H9 (cell line): ENCODE data around the gene SMIM1. TPM values are rescaled to one million over a fixed set of nuclear protein-coding genes. Genes with fewer than 3 reads are reported as not detected.

Experiments used
- DNase-seq: peaks from one replicate; pipeline ENCODE4 v3.0.0-alpha.2; 2017
- H2AFZ ChIP-seq: one replicate; pipeline ENCODE4 v1.6.1; 2013; ENCODE audit warnings: mild to moderate bottlenecking, low read length, control low read depth, moderate library complexity
- H2AK5ac ChIP-seq: 2 replicates; pipeline ENCODE4 v1.6.1; 2013; ENCODE audit warnings: low read length, control low read depth, mixed read lengths; ENCODE audit not compliant: insufficient read length
- H2BK120ac ChIP-seq: one replicate; pipeline ENCODE4 v1.6.1; 2013; ENCODE audit warnings: low read depth, mild to moderate bottlenecking, low read length, control low read depth, inconsistent platforms; ENCODE audit not compliant: poor library complexity, severe bottlenecking
- H2BK12ac ChIP-seq: 2 replicates; pipeline ENCODE4 v1.6.1; 2013; ENCODE audit warnings: low read length, control low read depth, mixed read lengths, low read depth; ENCODE audit not compliant: insufficient read length
- H2BK15ac ChIP-seq: 2 replicates; pipeline ENCODE4 v1.6.1; 2013; ENCODE audit warnings: low read depth, low read length, control low read depth
- H2BK20ac ChIP-seq: one replicate; pipeline ENCODE4 v1.6.1; 2013; ENCODE audit warnings: low read depth, mild to moderate bottlenecking, low read length, control low read depth, inconsistent platforms; ENCODE audit not compliant: poor library complexity, severe bottlenecking
- H2BK5ac ChIP-seq: 2 replicates; pipeline ENCODE4 v1.6.1; 2013; ENCODE audit warnings: low read length, control low read depth, mixed read lengths; ENCODE audit not compliant: insufficient read length
- H3K14ac ChIP-seq: 2 replicates; pipeline ENCODE4 v1.6.1; 2013; ENCODE audit warnings: low read length, control low read depth; ENCODE audit not compliant: insufficient read depth
- H3K18ac ChIP-seq: 2 replicates; pipeline ENCODE4 v1.6.1; 2013; ENCODE audit warnings: low read depth, mild to moderate bottlenecking, mixed read lengths, low read length, control low read depth; ENCODE audit not compliant: insufficient read length
- H3K23ac ChIP-seq: 2 replicates; pipeline ENCODE4 v1.6.1; 2013; ENCODE audit warnings: low read length, control low read depth, mixed read lengths, low read depth; ENCODE audit not compliant: insufficient read length
- H3K23me2 ChIP-seq: 2 replicates; pipeline ENCODE4 v1.6.1; 2013; ENCODE audit warnings: low read depth, mild to moderate bottlenecking, mixed read lengths, low read length, control low read depth; ENCODE audit not compliant: insufficient read length, poor library complexity, severe bottlenecking
- H3K27ac ChIP-seq: 2 replicates; pipeline ENCODE4 v1.5.1; 2013; ENCODE audit warnings: low read length, control low read depth, mixed read lengths, low read depth; ENCODE audit not compliant: insufficient read length
- H3K27me3 ChIP-seq: 2 replicates; pipeline ENCODE4 v1.6.1; 2013; ENCODE audit warnings: low read length, control low read depth, inconsistent platforms; ENCODE audit not compliant: insufficient read depth
- H3K4ac ChIP-seq: 2 replicates; pipeline ENCODE4 v1.6.1; 2013; ENCODE audit warnings: low read depth, mild to moderate bottlenecking, control low read depth, inconsistent platforms, low read length, moderate library complexity
- H3K4me1 ChIP-seq: 2 replicates; pipeline ENCODE4 v1.6.1; 2013; ENCODE audit warnings: low read length, control low read depth, inconsistent platforms; ENCODE audit not compliant: insufficient read depth
- H3K4me2 ChIP-seq: 2 replicates; pipeline ENCODE4 v1.6.1; 2013; ENCODE audit warnings: low read length, control low read depth, mixed read lengths; ENCODE audit not compliant: insufficient read length, insufficient read depth
- H3K56ac ChIP-seq: 2 replicates; pipeline ENCODE4 v1.6.1; 2013; ENCODE audit warnings: low read depth, mild to moderate bottlenecking, mixed read lengths, low read length, control low read depth; ENCODE audit not compliant: insufficient read length
- H3K79me1 ChIP-seq: 2 replicates; pipeline ENCODE4 v1.6.1; 2013; ENCODE audit warnings: low read depth, mild to moderate bottlenecking, moderate library complexity, low read length, control low read depth, inconsistent platforms; ENCODE audit not compliant: insufficient read depth, poor library complexity, severe bottlenecking
- H3K79me2 ChIP-seq: 2 replicates; pipeline ENCODE4 v1.6.1; 2013; ENCODE audit warnings: low read length, control low read depth, inconsistent platforms; ENCODE audit not compliant: insufficient read depth
- H3K9ac ChIP-seq: 2 replicates; pipeline ENCODE4 v1.6.1; 2013; ENCODE audit warnings: low read length, control low read depth, mixed read lengths; ENCODE audit not compliant: insufficient read length; ENCODE audit errors: extremely low read depth
- H3K9me3 ChIP-seq: one replicate; pipeline ENCODE4 v1.6.1; 2013; ENCODE audit warnings: low read depth, low read length, inconsistent platforms; ENCODE audit not compliant: control insufficient read depth
- H3T11ph ChIP-seq: one replicate; pipeline ENCODE4 v1.6.1; 2013; ENCODE audit warnings: mild to moderate bottlenecking, low read length, control low read depth, inconsistent platforms
- H4K20me1 ChIP-seq: one replicate; pipeline ENCODE4 v1.6.1; 2013; ENCODE audit not compliant: control insufficient read depth, insufficient read length, insufficient read depth
- H4K5ac ChIP-seq: 2 replicates; pipeline ENCODE4 v1.6.1; 2013; ENCODE audit warnings: low read depth, mild to moderate bottlenecking, mixed read lengths, low read length, control low read depth; ENCODE audit not compliant: insufficient read length
- H4K8ac ChIP-seq: replicated peaks from 2 replicates; pipeline ENCODE4 v1.6.1; 2013; ENCODE audit warnings: low read length, control low read depth, mixed read lengths, low read depth; ENCODE audit not compliant: insufficient read length
- H4K91ac ChIP-seq: 2 replicates; pipeline ENCODE4 v1.6.1; 2013; ENCODE audit warnings: low read depth, mild to moderate bottlenecking, moderate library complexity, mixed read lengths, low read length, control low read depth; ENCODE audit not compliant: insufficient read length
- H3K27ac Mint-ChIP-seq, 3 experiments: 2 replicates in 2 of 3; 3 replicates in 1 of 3; pipeline ENCODE4 v1.8.0; 2020 to 2021; ENCODE audit warnings: mixed read lengths in 3 of 3, mild to moderate bottlenecking in 1 of 3, moderate library complexity in 1 of 3
- H3K27me3 Mint-ChIP-seq: 2 replicates; pipeline ENCODE4 v1.8.0; 2021; ENCODE audit warnings: low read depth, mild to moderate bottlenecking, moderate library complexity, mixed read lengths
- H3K36me3 Mint-ChIP-seq, 3 experiments: 2 replicates in 2 of 3; 3 replicates in 1 of 3; pipeline ENCODE4 v1.8.0; 2020 to 2021; ENCODE audit warnings: low read depth in 3 of 3, mixed read lengths in 3 of 3; ENCODE audit not compliant: insufficient read depth in 1 of 3
- H3K4me1 Mint-ChIP-seq, 2 experiments: 2 replicates each; pipeline ENCODE4 v1.8.0; 2020; ENCODE audit warnings: mixed read lengths in 2 of 2
- H3K4me3 Mint-ChIP-seq, 2 experiments: 2 replicates in 1 of 2; 3 replicates in 1 of 2; pipeline ENCODE4 v1.8.0; 2020 to 2021; ENCODE audit warnings: mild to moderate bottlenecking in 2 of 2, mixed read lengths in 2 of 2, moderate library complexity in 1 of 2
- H3K9me3 Mint-ChIP-seq, 2 experiments: 2 replicates in 1 of 2; 3 replicates in 1 of 2; pipeline ENCODE4 v1.8.0; 2020; ENCODE audit warnings: mild to moderate bottlenecking in 2 of 2, mixed read lengths in 2 of 2, moderate library complexity in 1 of 2
- CTCF ChIP-seq: fragments of 200-600 bp; sonication (generic); conservative IDR thresholded peaks from 3 replicates; pipeline ENCODE4 v1.8.0; 2021; ENCODE audit warnings: antibody characterized with exemption, mild to moderate bottlenecking
- WGBS: extraction: QIAGEN DNeasy Blood & Tissue Kit; methylation state at CpG from one replicate; pipeline ENCODE4 v1.1.7; 2013; ENCODE audit warnings: missing lambda C conversion rate, low lambda C conversion rate, mixed read lengths; ENCODE audit not compliant: insufficient read length; ENCODE audit errors: extremely low coverage; 5-methylcytosine and 5-hydroxymethylcytosine counted together
- total RNA-seq: library from RNA; stranded (reverse); gene quantifications from 2 replicates; pipeline ENCODE4 v1.2.1, GENCODE V29; 2021

SMIM1 gene
- total RNA-seq, 1 experiment from 2014 or later = 5.3 TPM

- H3K27me3 Mint-ChIP-seq = no peaks in the 10 kb centered on the region; the same call in 1 of the 2 replicates
- H3K4ac ChIP-seq = no peak overlapping the region
- H3K23ac ChIP-seq = no peak overlapping the region
- peak overlapping the region; percentile 73 to 94 (median 87); a peak in 6 of 7 replicates for H3K27ac Mint-ChIP-seq
- H3K56ac ChIP-seq = no peak overlapping the region
- H3K79me2 ChIP-seq = peaks cover 18% of the 10 kb centered on the region; the same call in 1 of the 2 replicates
- no peak overlapping the region; the same call in 1 of the 2 replicates for H3K14ac ChIP-seq
- H3K79me1 ChIP-seq = no peaks in the 10 kb centered on the region
- H3K27me3 ChIP-seq = no peaks in the 10 kb centered on the region
- H3K4me2 ChIP-seq = no peak overlapping the region
- no peaks in the 10 kb centered on the region for H3K9me3 Mint-ChIP-seq
- H3K36me3 Mint-ChIP-seq = peaks cover 51 to 62% (median 54%) of the 10 kb centered on the region in 3 experiments
- no peak overlapping the region for H3T11ph ChIP-seq
- H3K27ac ChIP-seq = no peak overlapping the region
- no CpG with 5 or more reads among the region's 26 CpGs for WGBS
- H2BK15ac ChIP-seq = no peak overlapping the region
- H3K4me1 Mint-ChIP-seq = peaks cover 20 to 30% of the 10 kb centered on the region in 2 experiments
- H2AK5ac ChIP-seq = no peak overlapping the region
- H4K20me1 ChIP-seq = no peaks in the 10 kb centered on the region
- H3K9ac ChIP-seq = no peak overlapping the region
- H4K8ac ChIP-seq = no peak overlapping the region
- peaks cover 9% of the 10 kb centered on the region; the same call in 1 of the 2 replicates for H3K4me1 ChIP-seq
- H2BK5ac ChIP-seq = no peak overlapping the region
- H2BK20ac ChIP-seq = no peak overlapping the region
- H4K91ac ChIP-seq = no peak overlapping the region
- H3K4me3 Mint-ChIP-seq = 0 out of 5 replicates have a peak overlapping the region, but pooled peaks of 1 of the 2 experiments have one; percentile 21
- no peak for DNase-seq
- no peaks in the 10 kb centered on the region for H3K9me3 ChIP-seq
- no peak overlapping the region for H2BK12ac ChIP-seq
- no peak overlapping the region for H4K5ac ChIP-seq
- H3K18ac ChIP-seq = no peak overlapping the region
- H3K23me2 ChIP-seq = no peaks in the 10 kb centered on the region
- H2BK120ac ChIP-seq = no peak overlapping the region
- H2AFZ ChIP-seq = no peak overlapping the region
- TF ChIP-seq CTCF = no peak
These were observed 15.4 kb downstream of the SMIM1 start for GRCh38 chr1:3787745-3788605.
